HG03095 (cell line): Measurements from ENCODE around the gene TPSD1.

ENCODE experiments used
- ATAC-seq: cut with Tn5 transposase; IDR thresholded peaks from one replicate; pipeline ENCODE4 v1.9.1; 2021; ENCODE audit warnings: moderate library complexity; ENCODE audit not compliant: unreplicated experiment

The TPSD1 gene

GRCh38 chr16:1297018-1297696 is 41.3 kb downstream of the TPSD1 start:
- no peak for ATAC-seq

- ATAC-seq: no peak
These were observed 42.5 kb downstream of the TPSD1 start for GRCh38 chr16:1298406-1298805.

GRCh38 chr16:1299012-1299867 is 43.4 kb downstream of the TPSD1 start:
- ATAC-seq: no peak

- ATAC-seq: no peak
These were observed 44.0 kb downstream of the TPSD1 start for GRCh38 chr16:1299868-1300203.

- no peak for ATAC-seq
These were observed 45.0 kb downstream of the TPSD1 start for GRCh38 chr16:1300664-1301476.

GRCh38 chr16:1301562-1301961 is 45.7 kb downstream of the TPSD1 start:
- no peak for ATAC-seq

- ATAC-seq: no peak
These were observed 50.0 kb downstream of the TPSD1 start for GRCh38 chr16:1305823-1306222.

GRCh38 chr16:1306334-1306733 is 50.5 kb downstream of the TPSD1 start:
- no peak for ATAC-seq

GRCh38 chr16:1308036-1308976 is 52.4 kb downstream of the TPSD1 start:
- peak; percentile 5 for ATAC-seq
